NCI-H187 (cell line): Measurements from ENCODE around the gene DNMT3L.

Experiments used
- DNase-seq, 2 experiments: peaks; one replicate each; lab custom pipeline; 2025; lab: John Stamatoyannopoulos, UW

The DNMT3L gene

GRCh38 chr21:44279354-44280260, 17.9 kb upstream of the DNMT3L start:
- DNase-seq: no peak

GRCh38 chr21:44275041-44275440, 13.3 kb upstream of the DNMT3L start:
- DNase-seq: no peak

- no peak for DNase-seq
Observed at GRCh38 chr21:44273046-44273445, 11.3 kb upstream of the DNMT3L start.

- no peak for DNase-seq
Observed at GRCh38 chr21:44272284-44272858, 10.7 kb upstream of the DNMT3L start.

- no peak for DNase-seq
Observed at GRCh38 chr21:44271558-44272283, 10.0 kb upstream of the DNMT3L start.

- no peak for DNase-seq
Observed at GRCh38 chr21:44269090-44269489, 7.4 kb upstream of the DNMT3L start.

GRCh38 chr21:44267655-44268142, 6.0 kb upstream of the DNMT3L start:
- DNase-seq: no peak

GRCh38 chr21:44265734-44266270, 4.1 kb upstream of the DNMT3L start:
- DNase-seq: no peak

- no peak for DNase-seq
Observed at GRCh38 chr21:44263768-44264167, 2.1 kb upstream of the DNMT3L start.

- DNase-seq: no peak
Observed at GRCh38 chr21:44263221-44263760, 1.6 kb upstream of the DNMT3L start.

- DNase-seq: no peak
Observed at GRCh38 chr21:44262338-44263056, 800 bp upstream of the DNMT3L start.

- no peak for DNase-seq
Observed at GRCh38 chr21:44260791-44261631, 686 bp downstream of the DNMT3L start.

GRCh38 chr21:44260066-44260465, 1.6 kb downstream of the DNMT3L start:
- no peak for DNase-seq

- no peak for DNase-seq
Observed at GRCh38 chr21:44259082-44259705, 2.5 kb downstream of the DNMT3L start.

- no peak for DNase-seq
Observed at GRCh38 chr21:44258056-44258725, 3.5 kb downstream of the DNMT3L start.

GRCh38 chr21:44255511-44255981, 6.2 kb downstream of the DNMT3L start:
- DNase-seq: no peak

- DNase-seq: no peak
Observed at GRCh38 chr21:44253832-44254710, 7.6 kb downstream of the DNMT3L start.
